HL-60/S4 (cell line): ENCODE data around the gene GPR183.

Experiments
- in situ Hi-C: fragments of 300-500 bp; cut with MboI; formaldehyde crosslinking; loops from 2 replicates; pipeline ENCODE4 v1.14.3; 2022; ENCODE audit warnings: low sequenced_read_pairs

Gene GPR183

GRCh38 chr13:99272481-99272880 lies 34.7 kb downstream of the GPR183 start:
- in situ Hi-C loops: loop anchor here (5.0 kb wide), 1 partner anchor 95 kb away; no protein-coding TSS in a partner anchor

- in situ Hi-C loops: loop anchor here (5.0 kb wide), 1 partner anchor 96 kb away; no protein-coding TSS in a partner anchor
Observed at GRCh38 chr13:99271249-99271648, 36.0 kb downstream of the GPR183 start.

GRCh38 chr13:99270518-99270917 lies 36.7 kb downstream of the GPR183 start:
- in situ Hi-C loops: loop anchor here (5.0 kb wide), 1 partner anchor 97 kb away; no protein-coding TSS in a partner anchor

- in situ Hi-C loops: loop anchor here (5.0 kb wide), 2 partner anchors 98 to 168 kb away; no protein-coding TSS in a partner anchor
Observed at GRCh38 chr13:99269627-99270241, 37.5 kb downstream of the GPR183 start.

- in situ Hi-C loops: loop anchor here (5.0 kb wide), 1 partner anchor 168 kb away; no protein-coding TSS in a partner anchor
Observed at GRCh38 chr13:99268822-99269221, 38.4 kb downstream of the GPR183 start.

GRCh38 chr13:99267927-99268326 lies 39.3 kb downstream of the GPR183 start:
- in situ Hi-C loops: loop anchor here (5.0 kb wide), 1 partner anchor 169 kb away; no protein-coding TSS in a partner anchor

- in situ Hi-C loops: loop anchor here (5.0 kb wide), 1 partner anchor 170 kb away; no protein-coding TSS in a partner anchor
Observed at GRCh38 chr13:99266827-99267226, 40.4 kb downstream of the GPR183 start.

- in situ Hi-C loops: loop anchor here (5.0 kb wide), 1 partner anchor 171 kb away; no protein-coding TSS in a partner anchor
Observed at GRCh38 chr13:99265821-99266426, 41.3 kb downstream of the GPR183 start.

- in situ Hi-C loops: loop anchor here (5.0 kb wide), 1 partner anchor 172 kb away; no protein-coding TSS in a partner anchor
Observed at GRCh38 chr13:99265162-99265800, 41.9 kb downstream of the GPR183 start.

- in situ Hi-C loops: loop anchor here (5.0 kb wide), 1 partner anchor 87 kb away; no protein-coding TSS in a partner anchor
Observed at GRCh38 chr13:99264051-99264450, 43.1 kb downstream of the GPR183 start.

- in situ Hi-C loops: loop anchor here (5.0 kb wide), 1 partner anchor 86 kb away; no protein-coding TSS in a partner anchor
Observed at GRCh38 chr13:99263126-99263785, 43.9 kb downstream of the GPR183 start.

GRCh38 chr13:99261059-99261458 lies 46.1 kb downstream of the GPR183 start:
- in situ Hi-C loops: loop anchor here (5.0 kb wide), 1 partner anchor 84 kb away; no protein-coding TSS in a partner anchor

- in situ Hi-C loops: loop anchor here (5.0 kb wide), 1 partner anchor 83 kb away; no protein-coding TSS in a partner anchor
Observed at GRCh38 chr13:99260216-99260615, 47.0 kb downstream of the GPR183 start.

GRCh38 chr13:99258946-99259345 lies 48.3 kb downstream of the GPR183 start:
- in situ Hi-C loops: no loop called here

GRCh38 chr13:99258210-99258860 lies 48.9 kb downstream of the GPR183 start, which contains the start of gene GPR18:
Gene GPR18 (minus strand): TSS chr13:99258379. CDS start chr13:99255872, 2,507 bp downstream.
- in situ Hi-C loops: no loop called here

- in situ Hi-C loops: no loop called here
Observed at GRCh38 chr13:99257291-99257690, 49.9 kb downstream of the GPR183 start.

- in situ Hi-C loops: no loop called here
Observed at GRCh38 chr13:99256709-99257108, 50.5 kb downstream of the GPR183 start.

GRCh38 chr13:99256283-99256682 lies 50.9 kb downstream of the GPR183 start:
- in situ Hi-C loops: no loop called here

GRCh38 chr13:99255271-99255670 lies 51.9 kb downstream of the GPR183 start:
- in situ Hi-C loops: no loop called here

GRCh38 chr13:99254830-99255229 lies 52.4 kb downstream of the GPR183 start:
- in situ Hi-C loops: no loop called here
